K562 (cell line): ENCODE data around the gene CXCL1. TPM values are rescaled to one million over a fixed set of nuclear protein-coding genes. Genes with fewer than 3 reads are reported as not detected.
A peak's percentile ranks its signal among the peaks of the same experiment; 100 is the strongest.

Experiments
- CEBPG ChIP-seq, 3 experiments: fragments of 200-800 bp in 1 of 3; sonication (Bioruptor generic) in 1 of 3; sonication (generic) in 1 of 3; formaldehyde crosslinking in 1 of 3; IDR thresholded peaks in 2 of 3; conservative IDR thresholded peaks in 1 of 3; 2 replicates each; pipeline versions ENCODE4 v1.6.1 to v1.8.0; 2016 to 2022; ENCODE audit warnings: missing compliant biosample characterization in 2 of 3, missing genetic modification characterization in 2 of 3, mild to moderate bottlenecking in 1 of 3, missing genetic modification reagents in 1 of 3
- CHD2 ChIP-seq: IDR thresholded peaks from 2 replicates; pipeline ENCODE4 v1.6.1; 2011; ENCODE audit warnings: low read depth, low read length
- CXXC5 ChIP-seq: fragments of 250-450 bp; sonication (Bioruptor Pico); IDR thresholded peaks from 2 replicates; pipeline ENCODE4 v1.8.0; 2022; ENCODE audit warnings: inconsistent platforms, mild to moderate bottlenecking, moderate library complexity
- FOXJ3 ChIP-seq: sonication (generic); formaldehyde crosslinking; IDR thresholded peaks from 2 replicates; pipeline ENCODE4 v1.4.0; 2020; ENCODE audit warnings: mild to moderate bottlenecking, missing genetic modification reagents
- HNRNPLL ChIP-seq: fragments of 200-400 bp; formaldehyde crosslinking; IDR thresholded peaks from 2 replicates; pipeline ENCODE4 v1.6.1; 2017; ENCODE audit warnings: low read length, low read depth, mild to moderate bottlenecking; ENCODE audit not compliant: poor library complexity, severe bottlenecking
- MECOM ChIP-seq: fragments of 250-450 bp; sonication (Bioruptor Pico); IDR thresholded peaks from 2 replicates; pipeline ENCODE4 v1.8.0; 2022; ENCODE audit warnings: inconsistent platforms
- MYNN ChIP-seq, 2 experiments: sonication (generic); formaldehyde crosslinking in 1 of 2; IDR thresholded peaks; 2 replicates each; pipeline versions ENCODE4 v1.5.0 to v1.6.1; 2016 to 2020; ENCODE audit warnings: antibody characterized with exemption in 1 of 2, missing genetic modification reagents in 1 of 2
- NR2C1 ChIP-seq, 2 experiments: fragments of 450-650 bp; IDR thresholded peaks; 2 replicates each; pipeline ENCODE4 v1.6.1; 2017; ENCODE audit warnings: mild to moderate bottlenecking in 2 of 2, antibody characterized with exemption in 1 of 2, inconsistent platforms in 1 of 2, missing compliant biosample characterization in 1 of 2, missing genetic modification characterization in 1 of 2
- POLR3G ChIP-seq: IDR thresholded peaks from 2 replicates; pipeline ENCODE4 v1.6.1; 2011; ENCODE audit not compliant: insufficient read length, insufficient replicate concordance; ENCODE audit errors: extremely low read depth
- RBM39 ChIP-seq: fragments of 200-400 bp; formaldehyde crosslinking; optimal IDR thresholded peaks from 2 replicates; pipeline ENCODE3; 2018; ENCODE audit warnings: low read depth, low read length
- RFX1 ChIP-seq: fragments of 450-650 bp; IDR thresholded peaks from 2 replicates; pipeline ENCODE4 v1.6.1; 2016; ENCODE audit warnings: mild to moderate bottlenecking, moderate library complexity
- SIN3B ChIP-seq: fragments of 450-650 bp; IDR thresholded peaks from 2 replicates; pipeline ENCODE4 v1.6.1; 2017; ENCODE audit warnings: low read depth, mild to moderate bottlenecking, moderate library complexity
- SP2 ChIP-seq: IDR thresholded peaks from 2 replicates; pipeline ENCODE4 v1.6.1; 2011; ENCODE audit warnings: mild to moderate bottlenecking, low read depth, low read length, moderate library complexity; ENCODE audit not compliant: poor library complexity, severe bottlenecking; ENCODE audit errors: extremely low read depth
- SRSF9 ChIP-seq: fragments of 200-400 bp; formaldehyde crosslinking; IDR thresholded peaks from 2 replicates; pipeline ENCODE4 v1.6.1; 2017; ENCODE audit warnings: low read depth, low read length, borderline replicate concordance
- TEAD2 ChIP-seq: fragments of 450-650 bp; IDR thresholded peaks from 2 replicates; pipeline ENCODE4 v1.6.1; 2016; ENCODE audit warnings: missing genetic modification characterization, control low read depth, missing compliant biosample characterization
- TFAM ChIP-seq: fragments of 250-450 bp; sonication (Bioruptor Pico); conservative IDR thresholded peaks from 2 replicates; pipeline ENCODE4 v1.5.0; 2021; ENCODE audit warnings: mild to moderate bottlenecking, moderate library complexity
- ZNF175 ChIP-seq: fragments of 200-800 bp; sonication (Bioruptor generic); IDR thresholded peaks from 2 replicates; pipeline ENCODE4 v1.6.1; 2016; ENCODE audit warnings: low read depth, mild to moderate bottlenecking, missing genetic modification characterization, missing compliant biosample characterization
- polyA plus RNA-seq, 8 experiments: library from polyadenylated mRNA; depleted of rRNA in 4 of 8; stranded (reverse) in 5 of 8; unstranded in 3 of 8; fragments of >200 nt; fragmentation: Nextera tagmentation in 2 of 8; fragmentation: Illumina TruSeq in 1 of 8; extraction: Ambion mirVana in 2 of 8; extraction: Trizol in 1 of 8; gene quantifications; 2 replicates each; pipeline versions ENCODE4 v1.2.1 to v1.2.3, GENCODE V29; 2011 to 2014; ENCODE audit warnings: inconsistent platforms in 1 of 8, missing spikeins in 1 of 8
- total RNA-seq, 7 experiments: library from RNA; depleted of rRNA in 6 of 7; stranded (reverse); fragments of >200 nt in 6 of 7; fragmentation: Illumina TruSeq in 2 of 7; extraction: Trizol in 2 of 7; gene quantifications; 2 replicates each; pipeline versions ENCODE4 v1.2.1 to v1.2.3, GENCODE V29; 2011 to 2021; ENCODE audit warnings: low replicate concordance in 1 of 7
- TF ChIP-seq, protein P1 (sequence below): fragments of 200-800 bp; sonication (Bioruptor generic); IDR thresholded peaks from 2 replicates; pipeline ENCODE4 v1.6.1; 2016; ENCODE audit warnings: missing genetic modification characterization, missing compliant biosample characterization
- TF ChIP-seq, protein P2 (sequence below): sonication (generic); formaldehyde crosslinking; IDR thresholded peaks from 2 replicates; pipeline ENCODE4 v1.8.1; 2023; ENCODE audit warnings: mild to moderate bottlenecking, missing genetic modification reagents

The CXCL1 gene
- total and polyA plus RNA-seq, 9 of the 15 experiments (the other 6 are each of a cell fraction or from before 2014, with no cell fraction given) = 0.07 to 2.2 (median 0.32) TPM; not detected in 3

DNA sequence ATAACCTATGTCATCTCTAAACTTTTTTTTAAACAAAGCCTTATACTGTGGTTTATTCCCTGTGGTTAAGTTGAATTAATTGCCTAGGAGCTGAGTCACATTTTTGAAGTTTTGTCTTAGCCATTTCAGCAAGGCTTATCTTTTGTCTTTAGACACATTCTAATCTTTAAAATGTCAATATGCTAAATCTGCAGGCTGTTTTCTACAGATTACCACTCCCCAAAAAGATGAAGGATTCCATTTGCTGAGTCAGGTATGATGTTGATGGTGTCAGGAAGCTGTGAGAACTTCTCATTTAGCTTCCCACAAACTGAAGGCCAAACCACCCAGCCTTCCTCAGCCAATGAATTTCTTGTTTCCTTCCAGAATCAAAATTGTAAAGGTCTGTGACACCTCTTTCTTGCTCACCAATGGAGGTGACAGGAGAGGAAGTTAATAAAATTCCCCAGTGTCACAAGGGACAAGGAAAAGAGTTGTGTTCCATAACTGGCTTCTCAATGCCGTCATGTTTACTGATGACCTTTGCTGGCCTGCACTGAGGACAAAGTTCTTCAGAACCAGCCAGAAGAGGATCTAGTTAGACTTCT lies 36.4 kb upstream of the CXCL1 start (continued):
- TF ChIP-seq, protein P1, sequence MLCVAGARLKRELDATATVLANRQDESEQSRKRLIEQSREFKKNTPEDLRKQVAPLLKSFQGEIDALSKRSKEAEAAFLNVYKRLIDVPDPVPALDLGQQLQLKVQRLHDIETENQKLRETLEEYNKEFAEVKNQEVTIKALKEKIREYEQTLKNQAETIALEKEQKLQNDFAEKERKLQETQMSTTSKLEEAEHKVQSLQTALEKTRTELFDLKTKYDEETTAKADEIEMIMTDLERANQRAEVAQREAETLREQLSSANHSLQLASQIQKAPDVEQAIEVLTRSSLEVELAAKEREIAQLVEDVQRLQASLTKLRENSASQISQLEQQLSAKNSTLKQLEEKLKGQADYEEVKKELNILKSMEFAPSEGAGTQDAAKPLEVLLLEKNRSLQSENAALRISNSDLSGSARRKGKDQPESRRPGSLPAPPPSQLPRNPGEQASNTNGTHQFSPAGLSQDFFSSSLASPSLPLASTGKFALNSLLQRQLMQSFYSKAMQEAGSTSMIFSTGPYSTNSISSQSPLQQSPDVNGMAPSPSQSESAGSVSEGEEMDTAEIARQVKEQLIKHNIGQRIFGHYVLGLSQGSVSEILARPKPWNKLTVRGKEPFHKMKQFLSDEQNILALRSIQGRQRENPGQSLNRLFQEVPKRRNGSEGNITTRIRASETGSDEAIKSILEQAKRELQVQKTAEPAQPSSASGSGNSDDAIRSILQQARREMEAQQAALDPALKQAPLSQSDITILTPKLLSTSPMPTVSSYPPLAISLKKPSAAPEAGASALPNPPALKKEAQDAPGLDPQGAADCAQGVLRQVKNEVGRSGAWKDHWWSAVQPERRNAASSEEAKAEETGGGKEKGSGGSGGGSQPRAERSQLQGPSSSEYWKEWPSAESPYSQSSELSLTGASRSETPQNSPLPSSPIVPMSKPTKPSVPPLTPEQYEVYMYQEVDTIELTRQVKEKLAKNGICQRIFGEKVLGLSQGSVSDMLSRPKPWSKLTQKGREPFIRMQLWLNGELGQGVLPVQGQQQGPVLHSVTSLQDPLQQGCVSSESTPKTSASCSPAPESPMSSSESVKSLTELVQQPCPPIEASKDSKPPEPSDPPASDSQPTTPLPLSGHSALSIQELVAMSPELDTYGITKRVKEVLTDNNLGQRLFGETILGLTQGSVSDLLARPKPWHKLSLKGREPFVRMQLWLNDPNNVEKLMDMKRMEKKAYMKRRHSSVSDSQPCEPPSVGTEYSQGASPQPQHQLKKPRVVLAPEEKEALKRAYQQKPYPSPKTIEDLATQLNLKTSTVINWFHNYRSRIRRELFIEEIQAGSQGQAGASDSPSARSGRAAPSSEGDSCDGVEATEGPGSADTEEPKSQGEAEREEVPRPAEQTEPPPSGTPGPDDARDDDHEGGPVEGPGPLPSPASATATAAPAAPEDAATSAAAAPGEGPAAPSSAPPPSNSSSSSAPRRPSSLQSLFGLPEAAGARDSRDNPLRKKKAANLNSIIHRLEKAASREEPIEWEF = no peak; the same call in 1 of the 2 replicates
- TF ChIP-seq SRSF9 (no peak), FOXJ3 (CRISPR knock-in tag) (no peak), TEAD2 (no peak), RFX1 (no peak), NR2C1 (IDR thresholded peaks at IDR 0.05) (peak; percentile 24; the same call in 1 of the 2 replicates), NR2C1 (tag; IDR thresholded peaks at IDR 0.05) (peak; percentile 15), MECOM (0 out of 2 replicates have a peak, but pooled peaks have one; percentile 21), RBM39 (no peak), CXXC5 (CRISPR knock-in tag) (no peak), CEBPG (CRISPR knock-in tag; IDR thresholded peaks at IDR 0.05) (no peak), CEBPG (tag; conservative IDR thresholded peaks at IDR 0.05 in 1 of 2, IDR thresholded peaks at IDR 0.05 in 1 of 2) (no peak), ZNF175 (CRISPR knock-in tag) (0 out of 2 replicates have a peak, but pooled peaks have one; percentile 42), MYNN (IDR thresholded peaks at IDR 0.05) (no peak), MYNN (CRISPR knock-in tag; IDR thresholded peaks at IDR 0.05) (no peak), HNRNPLL (no peak), CHD2 (no peak), SIN3B (no peak), POLR3G (no peak), TFAM (no peak), SP2 (no peak)
- TF ChIP-seq, protein P2, sequence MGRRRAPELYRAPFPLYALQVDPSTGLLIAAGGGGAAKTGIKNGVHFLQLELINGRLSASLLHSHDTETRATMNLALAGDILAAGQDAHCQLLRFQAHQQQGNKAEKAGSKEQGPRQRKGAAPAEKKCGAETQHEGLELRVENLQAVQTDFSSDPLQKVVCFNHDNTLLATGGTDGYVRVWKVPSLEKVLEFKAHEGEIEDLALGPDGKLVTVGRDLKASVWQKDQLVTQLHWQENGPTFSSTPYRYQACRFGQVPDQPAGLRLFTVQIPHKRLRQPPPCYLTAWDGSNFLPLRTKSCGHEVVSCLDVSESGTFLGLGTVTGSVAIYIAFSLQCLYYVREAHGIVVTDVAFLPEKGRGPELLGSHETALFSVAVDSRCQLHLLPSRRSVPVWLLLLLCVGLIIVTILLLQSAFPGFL (CRISPR knock-in tag) = no peak
